Brain microvascular endothelial cell (primary cell): ENCODE results near the gene SPAG16.

Experiments used
- DNase-seq: peaks from one replicate; pipeline ENCODE4 v3.0.0-alpha.2; 2020
- H3K27ac ChIP-seq: fragments of 250-450 bp; sonication (Bioruptor Pico); 2 replicates; pipeline ENCODE4 v1.5.1; 2020; ENCODE audit warnings: mild to moderate bottlenecking, moderate library complexity
- H3K27me3 ChIP-seq: fragments of 250-450 bp; sonication (Bioruptor Pico); replicated peaks from 2 replicates; pipeline ENCODE4 v1.5.1; 2020; ENCODE audit warnings: mild to moderate bottlenecking
- H3K36me3 ChIP-seq: fragments of 250-450 bp; sonication (Bioruptor Pico); replicated peaks from 2 replicates; pipeline ENCODE4 v1.5.1; 2020; ENCODE audit warnings: mild to moderate bottlenecking
- H3K4me3 ChIP-seq: 2 replicates; pipeline ENCODE4 v1.5.1; 2011; ENCODE audit warnings: low read depth, mild to moderate bottlenecking, control low read depth, low read length, moderate library complexity
- in situ Hi-C: cut with HindIII; loops from 2 replicates; pipeline ENCODE4 v1.10.0; 2017; ENCODE audit warnings: low sequenced_read_pairs, low pct_ligation_motif_present
- TF ChIP-seq, protein P1 (sequence below): IDR thresholded peaks from 2 replicates; pipeline ENCODE4 v1.5.1; 2011; ENCODE audit warnings: low read depth, mild to moderate bottlenecking, moderate library complexity, low read length, control low read depth, inconsistent platforms; ENCODE audit errors: missing control alignments

The SPAG16 gene

GRCh38 chr2:213723707-213724106 is 439.4 kb downstream of the SPAG16 start:
- in situ Hi-C loops = no loop called here
- TF ChIP-seq, protein P1, sequence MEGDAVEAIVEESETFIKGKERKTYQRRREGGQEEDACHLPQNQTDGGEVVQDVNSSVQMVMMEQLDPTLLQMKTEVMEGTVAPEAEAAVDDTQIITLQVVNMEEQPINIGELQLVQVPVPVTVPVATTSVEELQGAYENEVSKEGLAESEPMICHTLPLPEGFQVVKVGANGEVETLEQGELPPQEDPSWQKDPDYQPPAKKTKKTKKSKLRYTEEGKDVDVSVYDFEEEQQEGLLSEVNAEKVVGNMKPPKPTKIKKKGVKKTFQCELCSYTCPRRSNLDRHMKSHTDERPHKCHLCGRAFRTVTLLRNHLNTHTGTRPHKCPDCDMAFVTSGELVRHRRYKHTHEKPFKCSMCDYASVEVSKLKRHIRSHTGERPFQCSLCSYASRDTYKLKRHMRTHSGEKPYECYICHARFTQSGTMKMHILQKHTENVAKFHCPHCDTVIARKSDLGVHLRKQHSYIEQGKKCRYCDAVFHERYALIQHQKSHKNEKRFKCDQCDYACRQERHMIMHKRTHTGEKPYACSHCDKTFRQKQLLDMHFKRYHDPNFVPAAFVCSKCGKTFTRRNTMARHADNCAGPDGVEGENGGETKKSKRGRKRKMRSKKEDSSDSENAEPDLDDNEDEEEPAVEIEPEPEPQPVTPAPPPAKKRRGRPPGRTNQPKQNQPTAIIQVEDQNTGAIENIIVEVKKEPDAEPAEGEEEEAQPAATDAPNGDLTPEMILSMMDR = no peak
- no peak overlapping the region for H3K27ac ChIP-seq
- H3K4me3 ChIP-seq = no peak overlapping the region
- no peak for DNase-seq
- H3K27me3 ChIP-seq = no peaks in the 10 kb centered on the region
- H3K36me3 ChIP-seq = no peaks in the 10 kb centered on the region

GRCh38 chr2:213726101-213726500 is 441.8 kb downstream of the SPAG16 start:
- Histone ChIP-seq H3K4me3 (no peak overlapping the region), H3K27me3 (no peaks in the 10 kb centered on the region), H3K36me3 (no peaks in the 10 kb centered on the region), H3K27ac (no peak overlapping the region)
- TF ChIP-seq, protein P1 = no peak
- DNase-seq = no peak
- in situ Hi-C loops = no loop called here

- TF ChIP-seq, protein P1 = no peak
- no peak for DNase-seq
- Histone ChIP-seq H3K27ac (no peak overlapping the region), H3K27me3 (no peaks in the 10 kb centered on the region), H3K36me3 (no peaks in the 10 kb centered on the region), H3K4me3 (no peak overlapping the region)
- in situ Hi-C loops = no loop called here
Measured at GRCh38 chr2:213733893-213734292, 449.6 kb downstream of the SPAG16 start.

DNA sequence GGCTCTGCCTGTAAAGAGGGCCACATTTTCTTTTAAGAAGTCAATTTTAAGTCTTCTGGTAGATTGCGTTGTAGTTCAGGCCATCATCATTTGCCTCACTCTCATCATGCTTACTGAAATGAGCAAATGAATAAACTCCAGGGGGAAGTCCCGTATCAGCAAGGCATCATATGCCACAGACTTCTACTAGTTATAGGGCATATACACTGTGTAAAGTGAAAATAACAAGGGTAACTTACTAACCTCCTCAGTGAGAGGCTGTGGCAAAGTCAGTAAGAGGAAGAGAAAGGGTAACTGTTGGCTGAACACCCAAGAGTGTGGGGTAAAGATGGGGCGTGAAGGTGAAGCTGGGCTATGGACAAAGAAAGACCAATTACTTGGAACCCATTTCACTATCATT is 456.2 kb downstream of the SPAG16 start:
- no peak for DNase-seq
- in situ Hi-C loops = no loop called here
- H3K4me3 ChIP-seq = no peak overlapping the region
- no peak overlapping the region for H3K27ac ChIP-seq
- H3K27me3 ChIP-seq = no peaks in the 10 kb centered on the region
- TF ChIP-seq, protein P1 = no peak
- H3K36me3 ChIP-seq = no peaks in the 10 kb centered on the region

- no peak overlapping the region for H3K27ac ChIP-seq
- DNase-seq = no peak
- in situ Hi-C loops = no loop called here
- no peaks in the 10 kb centered on the region for H3K36me3 ChIP-seq
- H3K4me3 ChIP-seq = no peak overlapping the region
- H3K27me3 ChIP-seq = no peaks in the 10 kb centered on the region
- TF ChIP-seq, protein P1 = no peak
Measured at GRCh38 chr2:213751446-213751845, 467.2 kb downstream of the SPAG16 start.

DNA sequence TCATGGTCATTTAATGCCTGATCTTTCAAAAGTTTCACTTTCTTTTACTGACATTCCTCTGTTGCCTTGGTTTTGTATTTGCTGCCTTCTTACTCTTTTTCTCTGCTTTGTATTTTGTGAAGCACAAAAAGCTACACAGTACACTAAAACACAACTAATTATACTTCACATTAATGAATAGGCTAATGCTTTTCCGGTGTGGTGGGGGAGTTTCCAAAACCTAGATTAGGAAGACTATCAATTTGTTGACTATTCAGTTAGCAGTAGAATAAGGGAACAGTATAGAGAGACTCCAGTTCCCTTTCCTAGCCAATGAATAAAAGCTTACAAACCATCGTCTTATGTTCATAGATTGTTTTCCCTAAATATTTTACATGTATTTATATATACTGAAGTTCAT is 468.3 kb downstream of the SPAG16 start:
- DNase-seq = no peak
- no peaks in the 10 kb centered on the region for H3K27me3 ChIP-seq
- TF ChIP-seq, protein P1 = no peak
- no peak overlapping the region for H3K4me3 ChIP-seq
- in situ Hi-C loops = no loop called here
- no peaks in the 10 kb centered on the region for H3K36me3 ChIP-seq
- H3K27ac ChIP-seq = no peak overlapping the region
